Immature natural killer cell (primary cell): ENCODE data around the gene SIAE. TPM values are rescaled to one million over a fixed set of nuclear protein-coding genes. Genes with fewer than 3 reads are reported as not detected.

ENCODE experiments used
- DNase-seq, 3 donors: peaks; one replicate each; pipeline ENCODE4 v3.0.0; 2022; ENCODE audit warnings: mixed read lengths in 1 of 3
- H3K27ac Mint-ChIP-seq, 6 donors: one replicate each; pipeline ENCODE4 v1.8.0; 2020; ENCODE audit warnings: mixed read lengths in 6 of 6, mild to moderate bottlenecking in 5 of 6, inconsistent platforms in 4 of 6, moderate library complexity in 3 of 6
- H3K27me3 Mint-ChIP-seq, 3 donors: one replicate each; pipeline ENCODE4 v1.8.0; 2020 to 2021; ENCODE audit warnings: low read depth in 3 of 3, mild to moderate bottlenecking in 3 of 3, mixed read lengths in 3 of 3, moderate library complexity in 3 of 3, inconsistent platforms in 1 of 3
- H3K36me3 Mint-ChIP-seq, 3 donors: one replicate each; pipeline ENCODE4 v1.8.0; 2020; ENCODE audit warnings: mixed read lengths in 3 of 3, inconsistent platforms in 2 of 3, mild to moderate bottlenecking in 2 of 3
- H3K4me1 Mint-ChIP-seq, 2 donors: one replicate each; pipeline ENCODE4 v1.8.0; 2020; ENCODE audit warnings: inconsistent platforms in 2 of 2, mild to moderate bottlenecking in 2 of 2, mixed read lengths in 2 of 2, moderate library complexity in 1 of 2
- H3K4me3 Mint-ChIP-seq, 5 donors: one replicate each; pipeline ENCODE4 v1.8.0; 2020; ENCODE audit warnings: mild to moderate bottlenecking in 5 of 5, mixed read lengths in 5 of 5, inconsistent platforms in 3 of 5, moderate library complexity in 3 of 5
- H3K9me3 Mint-ChIP-seq, 6 donors: one replicate each; pipeline ENCODE4 v1.8.0; 2020; ENCODE audit warnings: mild to moderate bottlenecking in 6 of 6, mixed read lengths in 6 of 6, inconsistent platforms in 4 of 6, moderate library complexity in 3 of 6
- polyA plus RNA-seq, 3 donors: library from polyadenylated mRNA; unstranded; fragments of 300-500 nt; fragmentation: Illumina TruSeq; gene quantifications; one replicate each; pipeline ENCODE4 v1.2.3, GENCODE V29; 2021

Gene SIAE
- polyA plus RNA-seq, 3 donors from 2014 or later, result 1.7 to 2.9 (median 2.6) TPM

DNA sequence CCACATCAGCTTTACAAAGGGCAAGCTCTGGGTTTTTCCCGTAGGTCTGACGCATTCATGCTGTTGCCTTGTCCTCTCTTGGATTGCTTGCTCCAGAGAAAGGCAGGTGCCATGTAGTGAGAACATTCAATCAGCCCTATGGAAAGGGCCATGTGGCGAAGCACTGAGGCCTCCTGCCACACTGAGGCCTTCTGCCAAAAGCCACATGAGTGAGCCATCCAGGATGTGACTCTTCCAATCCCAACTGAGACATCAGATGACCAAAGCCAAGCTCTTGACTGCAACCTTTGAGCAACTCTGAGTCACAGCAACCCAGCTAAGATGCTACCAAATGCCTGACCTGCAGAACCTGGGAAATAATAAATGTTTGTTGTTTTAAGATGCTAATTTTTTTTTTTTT lies 71.3 kb downstream of the SIAE start:
- no peak overlapping the region for H3K4me3 Mint-ChIP-seq
- no peaks in the 10 kb centered on the region for H3K36me3 Mint-ChIP-seq
- DNase-seq, result no peak
- no peak overlapping the region for H3K27ac Mint-ChIP-seq
- H3K9me3 Mint-ChIP-seq, result no peaks in the 10 kb centered on the region
- peaks cover 1 to 16% (median 11%) of the 10 kb centered on the region in 3 donors for H3K27me3 Mint-ChIP-seq
- no peaks in the 10 kb centered on the region for H3K4me1 Mint-ChIP-seq

DNA sequence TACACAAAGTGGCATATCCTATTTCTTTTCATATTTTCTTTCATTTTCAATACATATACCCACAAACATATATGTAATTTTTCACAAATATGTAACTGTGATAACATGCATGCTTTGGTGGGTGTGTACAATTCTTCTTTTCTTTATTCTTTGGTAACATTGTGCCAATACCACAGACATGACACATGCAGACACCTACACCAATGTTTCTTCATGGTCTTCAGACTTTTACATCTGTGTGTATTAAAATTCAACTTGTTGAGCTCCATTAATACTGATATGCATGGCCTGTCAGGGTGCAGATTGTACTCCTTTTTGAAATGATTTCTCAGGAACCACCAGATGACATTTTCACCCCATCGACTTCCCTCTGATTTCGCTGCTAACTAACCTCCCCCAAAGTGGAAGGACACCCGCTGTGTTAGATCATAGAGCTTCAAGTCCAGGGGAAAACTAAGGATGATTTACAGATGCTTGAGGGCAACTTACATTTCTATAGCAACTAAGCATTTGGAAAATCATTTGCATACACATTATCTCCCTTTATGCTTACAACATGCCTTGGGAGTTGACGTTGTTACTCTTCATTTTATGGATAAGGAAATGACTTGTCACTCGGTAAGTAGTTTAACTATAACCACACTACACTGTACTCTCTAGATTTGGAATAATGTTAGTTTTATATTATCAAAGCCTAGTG lies 72.8 kb downstream of the SIAE start:
- Mint-ChIP-seq H3K27me3 (peaks cover 1 to 19% (median 12%) of the 10 kb centered on the region in 3 donors), H3K4me3 (no peak overlapping the region), H3K4me1 (no peaks in the 10 kb centered on the region), H3K27ac (no peak overlapping the region), H3K36me3 (no peaks in the 10 kb centered on the region), H3K9me3 (no peaks in the 10 kb centered on the region)
- no peak for DNase-seq

DNA sequence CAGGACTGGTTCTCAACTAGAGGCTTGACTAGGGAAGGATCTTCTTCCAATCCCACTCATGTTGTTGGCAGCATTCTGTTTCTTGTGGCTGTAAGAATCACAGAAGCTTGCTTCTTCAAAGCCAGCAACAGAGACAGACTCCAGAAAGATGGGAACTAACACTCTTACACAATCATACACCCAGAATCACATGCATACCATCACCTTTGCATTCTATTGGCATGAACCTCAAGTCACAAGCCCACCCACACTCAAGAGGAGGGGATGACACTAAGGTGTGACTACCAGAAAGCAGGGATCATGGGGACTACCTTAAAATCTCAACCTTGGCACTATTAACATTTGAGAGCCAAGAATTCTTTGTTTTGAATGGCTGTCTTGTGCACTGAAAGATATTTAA lies 75.9 kb downstream of the SIAE start:
- no peaks in the 10 kb centered on the region for H3K9me3 Mint-ChIP-seq
- H3K27me3 Mint-ChIP-seq, result peaks cover 2 to 14% (median 12%) of the 10 kb centered on the region in 3 donors
- DNase-seq, result no peak

DNA sequence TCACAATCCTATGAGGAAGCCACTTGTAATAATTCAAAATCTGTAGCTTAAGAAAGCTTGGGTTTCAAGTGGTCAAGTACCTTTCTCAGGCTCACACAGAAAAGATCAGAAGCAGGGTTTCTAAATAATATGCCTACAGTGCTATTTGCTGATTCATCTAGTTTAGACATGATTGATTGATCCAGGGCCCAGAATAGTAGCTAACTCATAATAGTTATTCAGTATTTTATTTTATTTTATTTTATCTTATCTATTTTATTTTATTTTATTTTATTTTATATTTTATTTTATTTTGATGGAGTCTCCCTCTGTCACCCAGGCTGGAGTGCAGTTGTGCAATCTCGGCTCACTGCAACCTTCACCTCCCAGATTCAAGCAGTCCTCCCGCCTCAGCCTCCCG lies 78.2 kb downstream of the SIAE start:
- Mint-ChIP-seq H3K27ac (no peak overlapping the region), H3K4me1 (no peaks in the 10 kb centered on the region), H3K4me3 (no peak overlapping the region), H3K36me3 (no peaks in the 10 kb centered on the region), H3K9me3 (no peaks in the 10 kb centered on the region), H3K27me3 (peaks cover 2 to 8% (median 7%) of the 10 kb centered on the region in 3 donors)
- no peak for DNase-seq

More for the DNA sequence above, 75.9 kb downstream of the SIAE start:
- H3K27ac Mint-ChIP-seq, result no peak overlapping the region
- H3K4me1 Mint-ChIP-seq, result no peaks in the 10 kb centered on the region
- H3K36me3 Mint-ChIP-seq, result no peaks in the 10 kb centered on the region
- H3K4me3 Mint-ChIP-seq, result no peak overlapping the region

DNA sequence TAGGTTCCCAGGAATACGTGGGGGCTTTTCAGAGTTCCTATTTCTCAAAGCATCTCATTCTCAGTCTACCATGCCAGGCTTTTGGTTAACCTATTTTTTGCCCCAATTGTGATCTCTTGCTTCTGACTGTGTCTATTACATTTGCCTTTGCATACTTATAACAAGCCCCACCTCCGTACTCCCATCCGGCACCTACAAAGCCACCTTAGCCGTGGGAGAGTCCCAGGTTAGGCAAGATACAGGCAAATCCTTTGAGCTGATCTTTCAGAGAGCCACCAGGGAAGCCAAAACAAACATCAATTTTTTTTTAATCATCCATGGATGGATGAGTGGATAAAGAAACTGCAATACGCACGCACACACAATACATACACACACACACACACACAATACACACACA lies 80.9 kb downstream of the SIAE start:
- no peak for DNase-seq
- no peaks in the 10 kb centered on the region for H3K4me1 Mint-ChIP-seq
- no peak overlapping the region for H3K4me3 Mint-ChIP-seq
- no peaks in the 10 kb centered on the region for H3K9me3 Mint-ChIP-seq
- no peak overlapping the region for H3K27ac Mint-ChIP-seq
- peaks cover 4 to 5% (median 4%) of the 10 kb centered on the region in 3 donors for H3K27me3 Mint-ChIP-seq
- H3K36me3 Mint-ChIP-seq, result no peaks in the 10 kb centered on the region

DNA sequence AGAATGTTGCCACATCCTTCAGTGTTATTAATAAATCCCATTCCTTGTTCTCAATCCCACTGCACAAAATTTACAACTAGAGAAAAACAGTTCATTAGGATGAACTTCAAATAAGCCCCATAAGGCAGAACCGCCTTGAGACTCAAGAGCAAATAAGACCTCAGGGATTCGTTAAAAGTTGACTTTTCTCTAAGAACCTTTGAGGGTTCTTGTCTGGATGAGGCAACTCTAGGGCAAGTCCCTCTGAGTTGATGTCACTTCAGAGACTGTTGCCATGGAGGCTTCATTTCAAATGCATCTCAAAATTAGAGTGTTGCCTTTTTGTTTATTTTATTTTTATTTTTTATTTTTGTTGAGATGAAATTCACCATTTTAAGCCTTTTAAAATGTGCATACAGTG lies 82.1 kb downstream of the SIAE start:
- H3K4me3 Mint-ChIP-seq, result no peak overlapping the region

DNA sequence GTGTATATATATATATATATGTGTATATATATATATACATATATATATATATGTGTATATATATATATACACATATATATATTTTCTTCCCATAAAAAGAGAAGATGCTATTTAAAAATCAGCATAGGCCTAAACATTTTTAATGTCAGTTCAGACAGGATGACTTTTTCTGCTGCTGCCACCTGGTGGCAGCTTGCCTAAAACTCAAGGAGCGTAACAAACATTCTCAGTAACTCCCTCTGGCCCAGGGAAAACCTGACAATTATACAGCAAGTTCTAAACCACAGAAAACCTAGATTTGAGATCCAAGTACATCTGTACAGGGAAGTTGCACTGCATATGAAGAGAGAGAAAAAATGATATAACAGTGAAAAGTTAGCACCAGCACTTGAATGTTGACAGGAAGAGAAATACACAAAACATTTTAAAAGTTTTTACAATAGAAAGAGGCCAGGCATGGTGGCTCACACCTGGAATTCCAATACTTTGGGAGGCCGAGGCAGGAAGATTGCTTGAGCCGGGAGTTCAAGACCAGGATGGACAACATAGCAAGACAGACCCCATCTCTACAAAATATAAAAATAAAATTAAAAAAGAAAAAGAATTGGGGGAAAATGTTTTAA lies 87.2 kb downstream of the SIAE start:
- DNase-seq, result peak in 2 of 3 donors; percentile 0 to 3
- Mint-ChIP-seq H3K27ac (no peak overlapping the region), H3K27me3 (peaks cover 2 to 8% (median 5%) of the 10 kb centered on the region in 3 donors), H3K36me3 (no peaks in the 10 kb centered on the region), H3K9me3 (no peaks in the 10 kb centered on the region), H3K4me3 (no peak overlapping the region), H3K4me1 (no peaks in the 10 kb centered on the region)

More for the DNA sequence above, 82.1 kb downstream of the SIAE start:
- no peak for DNase-seq
- H3K9me3 Mint-ChIP-seq, result no peaks in the 10 kb centered on the region
- peaks cover 0 to 9% (median 4%) of the 10 kb centered on the region in 3 donors for H3K27me3 Mint-ChIP-seq
- no peaks in the 10 kb centered on the region for H3K4me1 Mint-ChIP-seq
- H3K36me3 Mint-ChIP-seq, result no peaks in the 10 kb centered on the region
- no peak overlapping the region for H3K27ac Mint-ChIP-seq

DNA sequence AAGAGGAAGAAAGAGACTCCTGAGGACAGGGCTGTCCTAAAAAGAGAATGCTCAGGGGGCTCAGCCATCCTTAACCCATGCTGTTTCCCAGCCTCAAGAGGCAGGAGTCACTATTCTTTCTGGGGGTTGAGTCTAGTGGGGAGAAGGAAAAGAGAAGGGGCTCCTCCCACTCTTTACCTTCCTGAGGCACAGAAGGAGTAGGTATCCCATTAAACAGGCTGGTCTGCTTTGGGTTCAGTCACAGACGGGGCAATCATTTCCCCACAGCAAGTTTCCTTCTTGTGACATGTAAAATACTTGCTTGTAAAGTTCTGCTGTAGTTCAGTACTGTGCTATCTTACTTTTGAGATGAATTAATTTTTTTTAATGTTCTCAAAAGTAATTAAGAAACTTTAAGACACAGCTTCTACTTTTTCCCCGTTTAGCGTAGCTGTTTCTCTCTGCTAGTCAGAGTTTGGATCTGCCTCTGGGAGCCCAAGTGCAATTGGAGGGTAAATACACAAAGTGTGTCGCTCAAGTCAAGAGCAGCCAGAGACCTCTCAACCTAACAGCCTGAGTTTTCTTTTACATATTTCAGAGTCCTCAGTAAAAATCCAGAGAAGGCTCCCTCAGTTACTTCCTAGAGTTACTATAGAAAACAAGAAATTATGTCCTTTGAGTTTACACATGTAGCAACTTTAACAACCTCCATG lies 88.7 kb downstream of the SIAE start:
- no peaks in the 10 kb centered on the region for H3K9me3 Mint-ChIP-seq
- no peaks in the 10 kb centered on the region for H3K36me3 Mint-ChIP-seq
- no peak overlapping the region for H3K4me3 Mint-ChIP-seq
- H3K4me1 Mint-ChIP-seq, result no peaks in the 10 kb centered on the region
- DNase-seq, result no peak
- H3K27ac Mint-ChIP-seq, result no peak overlapping the region
- peaks cover 2 to 8% (median 5%) of the 10 kb centered on the region in 3 donors for H3K27me3 Mint-ChIP-seq

DNA sequence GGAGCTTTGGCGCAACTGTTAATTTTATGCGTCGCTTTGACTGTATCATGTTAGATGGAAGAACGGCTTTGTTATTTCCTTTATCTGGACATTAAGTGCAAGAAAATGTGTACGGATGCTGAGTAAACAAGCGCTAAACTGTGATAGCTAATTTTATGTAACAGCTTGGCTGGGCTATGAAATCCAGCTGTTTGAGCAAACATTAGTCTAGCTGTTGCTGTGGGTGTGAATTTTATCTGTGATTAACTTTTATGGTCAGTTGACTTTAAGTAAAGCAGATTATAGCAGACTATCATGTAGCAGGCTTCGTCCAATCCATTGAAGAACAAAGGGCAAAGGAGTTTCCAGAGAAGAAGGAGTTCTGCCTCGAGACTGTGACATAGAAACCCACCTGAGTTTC lies 89.8 kb downstream of the SIAE start:
- Mint-ChIP-seq H3K4me3 (no peak overlapping the region), H3K27me3 (peaks cover 2 to 8% (median 5%) of the 10 kb centered on the region in 3 donors), H3K27ac (no peak overlapping the region), H3K9me3 (no peaks in the 10 kb centered on the region), H3K36me3 (no peaks in the 10 kb centered on the region), H3K4me1 (no peaks in the 10 kb centered on the region)
- no peak for DNase-seq

Other genes starting within 250 kb of the SIAE start
- gene OR8B4, start 248.9 kb downstream of the SIAE start, polyA plus RNA-seq, result not detected
- not detected for gene OR8B8, start 228.0 kb downstream of the SIAE start, polyA plus RNA-seq
- not detected for gene OR8B12, start 130.1 kb downstream of the SIAE start, polyA plus RNA-seq
- not detected for gene OR8A1, start 103.7 kb downstream of the SIAE start, polyA plus RNA-seq
- not detected for gene PANX3, start 62.3 kb downstream of the SIAE start, polyA plus RNA-seq
- 10 to 100 TPM; 35.7 to 40.8 (median 36.2) TPM for gene TBRG1, start 50.9 kb downstream of the SIAE start, polyA plus RNA-seq
- gene SPA17, start 165 bp upstream of the SIAE start, polyA plus RNA-seq, result 1 to 10 TPM in 1 of 3 donors, under 1 TPM in 1, not detected in 1; 0.36 to 1.2 TPM
- 10 to 100 TPM in 1 of 3 donors, 1 to 10 TPM in 1, under 1 TPM in 1; 0.82 to 11.6 (median 3.0) TPM for gene NRGN, start 66.2 kb upstream of the SIAE start, polyA plus RNA-seq
- not detected for gene VSIG2, start 78.5 kb upstream of the SIAE start, polyA plus RNA-seq
- 1 to 10 TPM in 1 of 3 donors, under 1 TPM in 1, not detected in 1; 0.30 to 4.3 TPM for gene ESAM, start 88.6 kb upstream of the SIAE start, polyA plus RNA-seq
- 1 to 10 TPM; 2.8 to 7.2 (median 5.7) TPM for gene MSANTD2, start 126.7 kb upstream of the SIAE start, polyA plus RNA-seq
- gene ROBO3, start 191.7 kb upstream of the SIAE start, polyA plus RNA-seq, result 1 to 10 TPM; 2.5 to 3.4 (median 2.8) TPM
- gene ROBO4, start 224.1 kb upstream of the SIAE start, polyA plus RNA-seq, result not detected
- gene HEPN1, start 245.5 kb upstream of the SIAE start, polyA plus RNA-seq, result not detected